CMK (cell line): ENCODE measurements around the gene LETM1.

ENCODE experiments used
- DNase-seq: peaks from one replicate; pipeline ENCODE4 v3.0.0-alpha.2; 2010; ENCODE audit warnings: low read depth

Gene LETM1

DNA sequence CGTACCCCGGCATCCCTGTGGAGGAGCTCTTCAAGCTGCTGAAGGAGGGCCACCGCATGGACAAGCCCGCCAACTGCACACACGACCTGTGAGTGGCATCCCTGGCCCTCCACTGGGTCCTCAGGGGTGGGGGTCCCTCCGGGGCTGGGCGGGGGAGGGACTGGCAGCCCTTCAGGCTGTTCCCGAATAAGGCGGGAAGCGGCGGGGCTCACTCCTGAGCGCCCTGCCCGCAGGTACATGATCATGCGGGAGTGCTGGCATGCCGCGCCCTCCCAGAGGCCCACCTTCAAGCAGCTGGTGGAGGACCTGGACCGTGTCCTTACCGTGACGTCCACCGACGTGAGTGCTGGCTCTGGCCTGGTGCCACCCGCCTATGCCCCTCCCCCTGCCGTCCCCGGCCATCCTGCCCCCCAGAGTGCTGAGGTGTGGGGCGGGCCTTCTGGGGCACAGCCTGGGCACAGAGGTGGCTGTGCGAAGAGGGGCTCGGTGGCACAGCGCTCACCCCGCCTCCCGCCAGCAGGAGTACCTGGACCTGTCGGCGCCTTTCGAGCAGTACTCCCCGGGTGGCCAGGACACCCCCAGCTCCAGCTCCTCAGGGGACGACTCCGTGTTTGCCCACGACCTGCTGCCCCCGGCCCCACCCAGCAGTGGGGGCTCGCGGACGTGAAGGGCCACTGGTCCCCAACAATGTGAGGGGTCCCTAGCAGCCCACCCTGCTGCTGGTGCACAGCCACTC is 49.2 kb downstream of the LETM1 start:
- DNase-seq: no peak

DNA sequence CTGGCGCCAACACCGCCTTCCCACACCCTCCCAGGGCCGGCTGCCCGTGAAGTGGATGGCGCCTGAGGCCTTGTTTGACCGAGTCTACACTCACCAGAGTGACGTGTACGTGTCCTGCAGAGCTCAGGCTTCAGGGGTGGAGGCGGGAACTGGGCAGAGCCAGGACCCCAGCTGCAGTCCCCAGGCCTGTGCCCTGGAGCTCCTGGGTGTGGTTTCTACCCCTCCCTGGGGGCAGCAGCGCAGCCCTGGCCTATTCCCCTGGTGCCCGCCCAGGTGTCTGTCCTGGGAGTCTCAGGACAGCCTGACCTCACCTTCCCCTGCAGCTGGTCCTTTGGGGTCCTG is 49.8 kb downstream of the LETM1 start:
- no peak for DNase-seq

DNA sequence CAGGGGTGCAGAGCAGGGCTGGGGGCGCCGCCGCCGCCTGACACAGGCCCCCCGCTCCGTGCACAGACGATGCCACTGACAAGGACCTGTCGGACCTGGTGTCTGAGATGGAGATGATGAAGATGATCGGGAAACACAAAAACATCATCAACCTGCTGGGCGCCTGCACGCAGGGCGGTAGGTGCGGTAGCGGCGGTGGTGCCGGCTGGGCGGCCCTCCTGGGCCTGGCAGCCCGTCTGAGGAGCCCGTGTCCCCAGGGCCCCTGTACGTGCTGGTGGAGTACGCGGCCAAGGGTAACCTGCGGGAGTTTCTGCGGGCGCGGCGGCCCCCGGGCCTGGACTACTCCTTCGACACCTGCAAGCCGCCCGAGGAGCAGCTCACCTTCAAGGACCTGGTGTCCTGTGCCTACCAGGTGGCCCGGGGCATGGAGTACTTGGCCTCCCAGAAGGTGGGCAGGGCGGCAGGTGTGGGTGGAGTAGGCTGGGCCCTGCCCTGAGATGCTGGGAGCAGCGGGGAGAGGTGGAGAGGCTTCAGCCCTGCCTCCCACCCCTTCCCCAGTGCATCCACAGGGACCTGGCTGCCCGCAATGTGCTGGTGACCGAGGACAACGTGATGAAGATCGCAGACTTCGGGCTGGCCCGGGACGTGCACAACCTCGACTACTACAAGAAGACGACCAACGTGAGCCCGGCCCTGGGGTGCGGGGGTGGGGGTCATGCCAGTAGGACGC is 50.3 kb downstream of the LETM1 start:
- DNase-seq: no peak

DNA sequence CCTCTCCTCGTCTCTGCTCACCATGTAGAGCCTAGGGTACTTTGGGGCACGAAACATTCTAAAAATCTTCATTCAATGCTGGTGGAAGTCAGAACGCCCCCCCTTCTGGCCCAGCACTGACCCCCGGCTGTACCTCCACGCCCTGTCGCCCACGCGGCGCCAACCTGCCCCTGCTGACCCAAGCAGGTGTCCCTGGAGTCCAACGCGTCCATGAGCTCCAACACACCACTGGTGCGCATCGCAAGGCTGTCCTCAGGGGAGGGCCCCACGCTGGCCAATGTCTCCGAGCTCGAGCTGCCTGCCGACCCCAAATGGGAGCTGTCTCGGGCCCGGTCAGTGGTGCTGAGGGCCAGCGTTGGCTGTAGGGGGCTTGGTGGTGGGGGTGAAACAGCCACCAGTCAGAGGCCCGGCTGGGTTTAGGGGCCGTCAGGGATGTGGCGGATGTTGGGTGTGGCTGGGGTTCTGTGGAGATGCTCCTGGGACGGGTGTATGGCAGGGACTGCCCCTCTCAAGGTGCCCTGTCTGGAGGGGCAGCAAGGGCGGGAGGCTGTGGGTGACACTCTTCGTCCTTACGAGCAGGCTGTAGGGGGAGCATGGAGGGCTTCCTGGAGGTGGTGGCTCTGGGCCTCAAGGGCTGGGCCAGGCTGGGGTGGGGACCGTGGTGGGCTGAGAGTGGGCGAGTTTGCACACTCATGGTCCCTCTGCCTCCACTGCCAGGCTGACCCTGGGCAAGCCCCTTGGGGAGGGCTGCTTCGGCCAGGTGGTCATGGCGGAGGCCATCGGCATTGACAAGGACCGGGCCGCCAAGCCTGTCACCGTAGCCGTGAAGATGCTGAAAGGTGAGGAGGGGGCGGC is 51.1 kb downstream of the LETM1 start:
- no peak for DNase-seq

DNA sequence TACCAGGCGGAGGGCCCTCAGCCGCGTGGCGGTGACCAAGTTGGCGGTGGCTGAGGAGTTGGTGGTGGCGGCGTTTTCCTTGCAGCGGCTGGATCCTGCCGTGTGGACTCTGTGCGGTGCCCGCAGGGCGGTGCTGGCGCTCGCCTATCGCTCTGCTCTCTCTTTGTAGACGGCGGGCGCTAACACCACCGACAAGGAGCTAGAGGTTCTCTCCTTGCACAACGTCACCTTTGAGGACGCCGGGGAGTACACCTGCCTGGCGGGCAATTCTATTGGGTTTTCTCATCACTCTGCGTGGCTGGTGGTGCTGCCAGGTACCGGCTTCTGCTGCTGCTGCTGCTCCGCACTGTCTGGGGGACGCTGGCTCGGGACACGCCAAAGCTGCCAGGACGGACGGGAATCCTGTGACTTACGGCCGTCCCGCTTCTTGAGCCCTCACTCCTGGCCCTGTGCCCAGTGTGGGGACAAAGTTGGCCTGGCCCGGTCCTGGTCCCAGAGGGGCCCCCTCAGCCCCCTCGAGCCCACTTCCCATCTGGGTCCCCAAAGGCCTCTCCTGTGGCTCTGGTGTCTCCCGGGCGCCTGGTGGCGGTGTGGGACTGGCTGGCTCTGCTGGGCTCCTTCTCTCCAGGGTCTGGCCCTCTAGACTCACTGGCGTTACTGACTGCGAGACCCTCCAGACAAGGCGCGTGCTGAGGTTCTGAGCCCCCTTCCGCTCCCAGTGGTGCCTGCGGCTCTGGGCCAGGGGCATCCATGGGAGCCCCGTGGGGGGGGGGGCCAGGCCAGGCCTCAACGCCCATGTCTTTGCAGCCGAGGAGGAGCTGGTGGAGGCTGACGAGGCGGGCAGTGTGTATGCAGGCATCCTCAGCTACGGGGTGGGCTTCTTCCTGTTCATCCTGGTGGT is 52.2 kb downstream of the LETM1 start:
- DNase-seq: no peak

DNA sequence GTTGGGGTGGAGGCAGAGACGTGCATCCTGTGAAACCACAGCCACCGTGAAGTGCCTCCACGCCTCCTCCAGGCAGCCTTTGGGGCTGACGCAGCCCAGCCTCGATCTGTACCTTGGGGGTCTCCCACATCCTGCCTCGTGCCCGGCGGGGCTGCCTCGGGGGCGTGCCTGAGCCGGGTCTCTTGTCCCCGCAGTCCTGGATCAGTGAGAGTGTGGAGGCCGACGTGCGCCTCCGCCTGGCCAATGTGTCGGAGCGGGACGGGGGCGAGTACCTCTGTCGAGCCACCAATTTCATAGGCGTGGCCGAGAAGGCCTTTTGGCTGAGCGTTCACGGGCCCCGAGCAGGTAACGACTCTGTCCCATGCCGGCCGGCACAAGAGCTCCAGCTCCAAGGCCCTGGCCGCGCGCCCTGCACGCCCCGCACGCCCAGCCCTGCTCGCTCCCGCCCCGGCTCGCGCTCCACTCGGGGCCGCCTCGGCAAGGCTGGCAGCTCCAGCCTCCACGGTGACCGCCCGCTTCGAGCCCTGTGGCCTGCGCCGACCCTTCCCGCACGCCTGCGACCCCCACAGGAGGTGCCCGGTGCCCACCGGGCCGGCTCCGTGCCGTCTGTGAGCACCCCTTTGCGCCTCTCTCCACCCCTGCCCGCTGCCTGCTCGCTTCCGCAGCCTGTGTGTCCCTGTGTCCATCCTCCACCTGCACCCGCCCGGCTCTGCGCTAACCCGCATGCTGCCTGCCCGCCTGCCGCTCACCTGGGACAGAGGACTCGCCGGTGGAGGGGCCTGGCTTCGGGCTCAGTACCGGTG is 53.0 kb downstream of the LETM1 start:
- DNase-seq: no peak

DNA sequence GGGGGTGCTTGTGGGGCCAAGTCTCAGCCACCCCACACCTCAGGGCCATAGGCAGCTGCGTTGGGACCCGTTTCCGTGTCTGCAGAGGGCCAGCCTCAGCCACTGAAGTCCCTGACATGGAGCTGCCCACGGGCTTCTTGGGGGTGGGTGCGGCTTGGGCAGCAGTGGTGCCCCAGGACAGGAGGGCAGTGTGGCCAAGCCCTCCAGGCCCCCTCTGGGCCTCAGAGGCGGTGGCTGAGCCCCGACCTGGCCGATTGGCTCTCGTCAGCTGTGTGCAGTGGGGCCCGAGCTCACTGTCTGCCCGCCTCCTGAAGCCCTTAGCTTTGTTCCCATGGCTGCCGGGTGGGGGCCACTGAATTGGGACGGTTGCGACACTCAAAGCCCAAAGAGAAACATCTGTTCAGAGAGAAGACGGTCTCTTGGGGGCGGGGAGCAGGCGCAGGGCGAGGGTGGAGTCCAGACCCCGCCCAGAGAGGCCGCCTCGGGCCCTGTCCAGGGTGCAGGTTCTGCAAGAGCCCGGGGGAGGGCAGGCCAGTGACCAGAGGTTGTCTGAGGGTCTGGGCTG is 53.7 kb downstream of the LETM1 start:
- DNase-seq: no peak

DNA sequence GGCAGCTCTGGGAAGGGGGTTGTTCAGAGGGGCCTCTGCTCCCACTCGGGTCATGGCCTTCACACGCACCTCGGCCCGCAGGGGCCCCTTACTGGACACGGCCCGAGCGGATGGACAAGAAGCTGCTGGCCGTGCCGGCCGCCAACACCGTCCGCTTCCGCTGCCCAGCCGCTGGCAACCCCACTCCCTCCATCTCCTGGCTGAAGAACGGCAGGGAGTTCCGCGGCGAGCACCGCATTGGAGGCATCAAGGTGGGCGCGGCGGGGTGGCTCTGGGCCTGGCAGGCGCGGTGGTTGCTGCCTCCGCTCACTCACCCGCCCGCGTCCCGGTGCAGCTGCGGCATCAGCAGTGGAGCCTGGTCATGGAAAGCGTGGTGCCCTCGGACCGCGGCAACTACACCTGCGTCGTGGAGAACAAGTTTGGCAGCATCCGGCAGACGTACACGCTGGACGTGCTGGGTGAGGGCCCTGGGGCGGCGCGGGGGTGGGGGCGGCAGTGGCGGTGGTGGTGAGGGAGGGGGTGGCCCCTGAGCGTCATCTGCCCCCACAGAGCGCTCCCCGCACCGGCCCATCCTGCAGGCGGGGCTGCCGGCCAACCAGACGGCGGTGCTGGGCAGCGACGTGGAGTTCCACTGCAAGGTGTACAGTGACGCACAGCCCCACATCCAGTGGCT is 54.5 kb downstream of the LETM1 start:
- no peak for DNase-seq

DNA sequence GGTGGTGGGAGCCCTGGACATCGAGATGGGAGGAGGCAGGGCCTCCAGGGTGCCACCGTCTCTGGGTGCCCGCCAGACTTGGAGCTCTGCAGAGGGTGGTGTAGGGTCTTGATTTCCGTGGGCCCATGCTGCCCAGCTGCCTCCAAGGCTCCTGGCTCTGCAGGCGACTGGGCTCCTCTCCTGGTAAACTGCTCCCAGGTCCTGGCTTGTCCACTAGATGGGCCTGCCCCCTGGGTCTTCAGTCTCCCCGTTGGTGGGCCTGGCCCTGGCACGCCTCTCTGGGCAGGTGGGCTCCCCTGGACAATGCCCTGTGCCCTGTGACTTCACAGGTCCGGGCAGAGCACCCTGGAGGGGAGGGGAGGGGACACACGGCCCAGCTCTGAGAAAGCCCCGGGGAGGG is 55.2 kb downstream of the LETM1 start:
- no peak for DNase-seq

DNA sequence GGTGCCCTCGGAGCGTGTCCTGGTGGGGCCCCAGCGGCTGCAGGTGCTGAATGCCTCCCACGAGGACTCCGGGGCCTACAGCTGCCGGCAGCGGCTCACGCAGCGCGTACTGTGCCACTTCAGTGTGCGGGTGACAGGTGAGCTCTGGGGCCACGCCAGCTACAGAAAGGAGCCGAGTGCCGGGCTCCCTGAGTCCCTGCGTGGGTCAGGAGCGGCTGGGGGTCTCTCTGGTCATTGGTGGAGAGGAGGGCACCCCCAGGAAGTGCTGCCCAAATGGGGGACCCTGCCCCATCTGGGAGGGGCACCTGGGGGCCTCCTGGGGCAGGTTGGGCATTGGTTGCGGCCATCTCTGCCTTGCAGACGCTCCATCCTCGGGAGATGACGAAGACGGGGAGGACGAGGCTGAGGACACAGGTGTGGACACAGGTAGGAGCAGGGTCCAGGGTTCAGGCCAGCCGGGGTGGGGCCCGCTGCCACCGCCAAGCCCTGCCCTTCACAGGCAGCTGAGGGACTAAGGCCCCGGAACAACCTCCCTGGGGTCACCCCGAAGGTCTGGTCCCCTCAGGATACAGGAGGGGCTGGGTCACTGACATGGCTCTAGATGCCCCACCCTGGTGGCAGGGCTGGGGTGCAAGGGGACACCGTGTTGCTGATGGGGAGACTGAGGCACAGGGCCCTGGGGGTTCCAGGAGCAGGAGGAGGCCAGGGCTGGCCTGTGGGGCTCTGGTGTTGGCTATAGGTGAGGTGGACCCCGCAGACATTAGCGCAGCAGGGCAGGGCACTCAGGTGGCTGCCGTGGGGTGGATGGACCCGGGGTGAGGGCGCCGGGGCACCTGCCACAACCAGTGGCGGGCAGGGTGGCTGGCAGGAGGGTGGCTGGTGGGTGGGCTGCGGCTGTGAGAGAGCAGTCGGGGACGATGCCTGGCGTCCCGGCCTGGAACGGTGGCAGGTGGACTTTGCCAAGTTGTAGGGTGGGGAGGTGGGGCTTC is 56.3 kb downstream of the LETM1 start:
- no peak for DNase-seq

DNA sequence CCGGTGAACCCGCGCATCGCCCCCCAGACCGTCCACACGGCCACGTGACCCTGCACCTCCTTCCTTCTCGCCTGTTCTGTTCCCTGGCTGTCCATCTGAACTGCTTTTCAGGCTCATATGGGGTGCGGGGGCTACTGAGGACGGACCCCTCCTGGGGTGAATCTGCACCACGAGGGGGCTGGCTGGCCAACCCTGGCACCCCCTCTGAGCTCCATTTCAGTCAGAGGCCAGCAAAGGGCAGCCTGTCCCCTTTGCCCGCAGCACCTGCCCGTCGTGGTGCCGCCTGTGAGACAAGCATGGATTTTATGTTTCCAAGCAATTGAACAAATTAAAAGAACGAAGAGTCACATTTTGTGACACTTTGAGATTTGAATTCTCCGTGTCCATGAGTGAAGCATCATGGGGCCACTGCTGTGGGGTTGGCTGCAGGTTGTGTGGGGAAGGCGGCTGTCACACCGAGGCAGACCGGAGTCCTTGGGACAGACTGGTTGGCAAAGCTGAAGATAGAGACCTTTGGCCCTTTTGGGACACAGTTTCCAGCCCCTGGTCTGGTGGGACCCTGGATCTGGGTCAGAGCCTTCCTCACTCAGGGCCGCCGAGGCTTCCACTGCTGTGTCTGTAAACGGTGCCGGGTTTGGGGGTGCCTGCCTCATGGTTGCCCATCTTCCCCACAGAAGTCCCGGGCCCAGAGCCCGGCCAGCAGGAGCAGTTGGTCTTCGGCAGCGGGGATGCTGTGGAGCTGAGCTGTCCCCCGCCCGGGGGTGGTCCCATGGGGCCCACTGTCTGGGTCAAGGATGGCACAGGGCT is 57.2 kb downstream of the LETM1 start:
- no peak for DNase-seq

DNA sequence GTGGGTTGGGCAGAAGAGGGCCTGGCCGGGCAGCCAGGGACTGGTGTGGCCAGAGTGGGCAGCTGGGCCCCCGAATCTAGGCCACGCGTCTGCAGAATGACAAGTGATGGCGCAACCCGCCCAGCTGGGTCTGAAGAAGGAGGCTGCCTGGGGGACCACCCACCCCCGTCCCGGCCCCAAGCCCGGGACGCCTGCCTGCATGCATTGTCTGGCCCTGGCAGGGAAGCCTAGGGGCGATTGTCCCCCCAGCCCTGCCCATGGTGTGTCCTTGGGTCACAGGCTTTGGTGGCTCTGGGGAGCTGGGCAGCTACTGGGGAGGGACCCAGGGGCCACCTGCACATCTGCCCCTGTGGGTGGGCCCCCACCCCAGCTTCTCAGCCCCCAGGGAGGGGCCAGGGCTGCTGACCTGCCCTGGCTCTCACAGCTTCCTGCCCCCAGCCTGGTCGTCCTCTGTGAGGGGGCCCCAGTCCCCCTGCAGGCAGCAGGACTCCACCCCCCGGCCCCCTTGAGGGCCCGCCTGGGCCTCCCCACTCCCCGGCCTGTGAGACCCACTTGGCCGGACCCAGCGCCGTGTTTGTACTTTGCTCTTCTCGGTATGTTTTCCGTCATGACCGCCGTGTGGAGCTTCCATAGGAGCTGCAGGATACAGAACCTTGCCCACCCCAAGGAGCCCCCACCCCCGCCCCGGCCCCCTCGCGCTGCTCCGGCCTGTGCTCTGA is 57.9 kb downstream of the LETM1 start:
- no peak for DNase-seq

DNA sequence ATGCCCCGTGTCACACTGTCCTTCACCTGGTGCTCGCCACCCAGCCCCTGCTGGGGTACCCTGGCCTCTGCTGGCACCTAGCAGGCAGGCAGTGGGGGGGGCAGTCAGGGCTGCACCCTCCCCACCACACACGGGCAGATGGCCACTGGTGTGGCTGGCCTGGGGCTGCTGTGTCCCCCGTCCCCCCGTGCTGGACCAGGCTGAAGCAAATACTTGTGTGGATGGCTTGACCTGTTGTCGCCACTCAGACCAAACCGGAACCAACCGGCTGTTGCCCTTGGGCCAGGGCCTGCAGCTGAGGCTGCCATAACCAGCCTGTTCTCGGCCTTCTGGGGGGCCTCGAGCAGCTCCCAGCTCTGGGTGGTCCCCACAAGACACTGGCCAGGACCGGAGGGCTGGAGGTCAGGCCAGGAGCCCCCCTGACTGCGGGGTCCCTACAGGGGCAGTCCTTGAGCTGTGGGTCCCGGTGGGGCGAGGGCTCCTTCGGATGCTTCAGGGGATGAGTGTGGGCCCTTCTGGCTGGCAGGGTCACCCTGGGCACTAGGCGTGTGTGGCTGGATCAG is 58.6 kb downstream of the LETM1 start:
- DNase-seq: no peak

DNA sequence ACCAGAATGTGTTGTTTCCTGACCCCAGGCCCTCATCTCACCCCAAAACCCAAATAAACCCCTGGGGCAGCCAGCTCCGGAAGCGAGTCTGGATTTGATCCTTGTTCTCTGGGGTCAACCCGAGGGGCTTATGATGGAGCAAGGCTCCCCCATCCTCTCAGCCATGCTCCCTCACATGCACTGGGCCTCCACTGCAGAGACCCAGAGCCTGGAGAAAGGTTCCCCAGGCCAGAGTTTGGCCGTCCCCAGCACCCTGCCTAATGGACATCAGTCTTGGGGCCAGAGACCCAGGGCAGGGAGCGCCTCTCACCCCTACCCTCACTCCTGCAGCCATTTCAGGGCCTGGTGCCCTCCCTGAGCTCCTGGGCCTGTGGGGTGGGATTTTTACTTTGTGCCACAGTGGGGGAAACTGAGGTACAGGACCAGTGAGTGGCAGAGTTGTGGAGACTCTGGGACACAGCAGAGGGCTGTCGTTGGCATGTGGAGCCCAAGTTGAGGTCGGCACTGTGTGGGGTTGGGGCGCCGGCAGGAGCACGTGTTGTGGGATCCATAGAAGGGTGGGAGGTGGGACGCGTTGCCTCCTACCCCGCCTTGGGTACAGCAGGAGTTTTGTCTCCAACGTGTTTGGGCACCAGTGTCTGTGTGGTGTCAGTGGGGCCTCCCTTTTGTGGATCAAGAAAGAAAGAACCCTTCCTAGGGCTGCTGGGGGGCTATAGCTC is 59.3 kb downstream of the LETM1 start:
- no peak for DNase-seq

DNA sequence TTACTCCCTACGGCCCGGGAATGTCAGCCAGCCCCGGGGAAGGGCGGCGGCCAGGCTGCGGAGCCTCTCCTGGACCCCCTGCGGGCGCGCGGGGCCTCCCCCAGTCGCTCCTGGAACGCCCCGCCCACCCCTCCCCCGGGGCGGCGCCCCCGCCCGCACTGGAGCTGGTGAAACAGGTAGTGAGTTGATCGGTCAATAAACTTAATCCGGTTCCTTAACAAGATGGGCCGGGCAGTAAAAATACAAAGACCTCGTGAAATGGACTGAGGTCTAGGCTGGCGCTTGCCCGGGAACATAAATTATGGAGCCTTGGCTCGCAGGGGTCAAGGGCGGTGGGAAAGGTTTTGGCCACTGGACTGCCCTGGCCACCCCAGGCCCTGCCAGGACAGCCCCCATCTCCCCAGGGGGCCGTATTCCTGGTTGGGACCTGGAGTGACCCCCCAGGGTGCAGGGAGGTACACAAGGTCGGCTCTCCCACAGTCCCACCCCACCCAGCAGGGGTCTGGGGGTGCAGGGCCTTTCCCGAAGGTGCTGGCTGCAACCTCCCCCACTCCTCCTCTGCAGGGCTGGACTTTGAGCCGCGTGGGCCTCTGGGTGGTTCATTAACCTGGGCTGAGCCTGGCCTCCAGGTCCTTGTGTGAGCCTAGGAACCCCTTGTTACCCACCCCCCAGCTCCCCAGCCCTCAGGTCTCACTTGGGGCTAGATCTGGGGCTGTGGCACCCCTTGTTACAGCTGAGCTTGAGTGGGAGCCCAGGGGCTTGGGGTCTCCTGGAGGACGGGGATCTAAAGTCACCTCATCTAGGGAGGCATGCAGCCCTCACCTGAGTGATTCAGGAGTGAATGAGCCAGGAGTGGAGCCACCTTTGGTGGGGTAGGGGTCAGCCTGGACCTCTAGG is 60.4 kb downstream of the LETM1 start:
- no peak for DNase-seq
